Mesendoderm (in vitro differentiated cells): ENCODE measurements around the gene ATP8A2.

Experiments used
- DNase-seq: peaks from one replicate; pipeline ENCODE4 v3.0.0; 2013
- H2AK5ac ChIP-seq: 2 replicates; pipeline ENCODE4 v1.6.1; 2013; ENCODE audit warnings: low read length, inconsistent platforms
- H2BK120ac ChIP-seq: 2 replicates; pipeline ENCODE4 v1.6.1; 2013; ENCODE audit warnings: low read depth, mild to moderate bottlenecking, low read length, moderate library complexity, mixed read lengths
- H2BK15ac ChIP-seq: replicated peaks from 2 replicates; pipeline ENCODE4 v1.6.1; 2013; ENCODE audit warnings: low read depth, mild to moderate bottlenecking, moderate library complexity
- H2BK5ac ChIP-seq: 2 replicates; pipeline ENCODE4 v1.6.1; 2013; ENCODE audit warnings: low read length, inconsistent platforms
- H3K18ac ChIP-seq: 2 replicates; pipeline ENCODE4 v1.6.1; 2013; ENCODE audit warnings: mild to moderate bottlenecking, low read length, mixed read lengths
- H3K23ac ChIP-seq: one replicate; pipeline ENCODE4 v1.6.1; 2013; ENCODE audit warnings: low read length
- H3K27ac ChIP-seq: 2 replicates; pipeline ENCODE4 v1.5.1; 2013; ENCODE audit warnings: low read depth, mild to moderate bottlenecking, inconsistent platforms, low read length, moderate library complexity
- H3K27me3 ChIP-seq: 2 replicates; pipeline ENCODE4 v1.6.1; 2013; ENCODE audit warnings: low read length, control low read depth, mild to moderate bottlenecking, inconsistent platforms; ENCODE audit not compliant: insufficient read depth, poor library complexity
- H3K36me3 ChIP-seq: 2 replicates; pipeline ENCODE4 v1.6.1; 2013; ENCODE audit warnings: low read length, inconsistent platforms; ENCODE audit not compliant: control insufficient read depth, insufficient read depth
- H3K4ac ChIP-seq: one replicate; pipeline ENCODE4 v1.6.1; 2013; ENCODE audit warnings: low read depth, mild to moderate bottlenecking, low read length, moderate library complexity
- H3K4me1 ChIP-seq: 2 replicates; pipeline ENCODE4 v1.6.1; 2013; ENCODE audit warnings: low read depth, low read length, inconsistent platforms; ENCODE audit not compliant: control insufficient read depth
- H3K4me2 ChIP-seq: 2 replicates; pipeline ENCODE4 v1.6.1; 2013; ENCODE audit warnings: low read length
- H3K4me3 ChIP-seq: 2 replicates; pipeline ENCODE4 v1.5.1; 2013; ENCODE audit warnings: mild to moderate bottlenecking, low read length
- H3K56ac ChIP-seq: one replicate; pipeline ENCODE4 v1.6.1; 2013; ENCODE audit warnings: low read length
- H3K79me1 ChIP-seq: 2 replicates; pipeline ENCODE4 v1.6.1; 2013; ENCODE audit warnings: low read length, inconsistent platforms
- H3K79me2 ChIP-seq: 2 replicates; pipeline ENCODE4 v1.6.1; 2013; ENCODE audit warnings: mild to moderate bottlenecking, low read length; ENCODE audit not compliant: control insufficient read depth, insufficient read depth
- H3K9ac ChIP-seq: 2 replicates; pipeline ENCODE4 v1.6.1; 2013; ENCODE audit warnings: low read length, inconsistent platforms
- H4K5ac ChIP-seq: one replicate; pipeline ENCODE4 v1.6.1; 2013; ENCODE audit warnings: low read length
- H4K8ac ChIP-seq: one replicate; pipeline ENCODE4 v1.6.1; 2013; ENCODE audit warnings: low read depth, mild to moderate bottlenecking, control low read depth, low read length, moderate library complexity
- WGBS: extraction: QIAGEN DNeasy Blood & Tissue Kit; methylation state at CpG from one replicate; pipeline ENCODE4 v1.1.7; 2013; ENCODE audit warnings: low lambda C conversion rate, missing lambda C conversion rate; ENCODE audit not compliant: insufficient coverage; ENCODE audit errors: extremely low coverage; 5-methylcytosine and 5-hydroxymethylcytosine counted together

The ATP8A2 gene

GRCh38 chr13:25719666-25720065 is 347.9 kb downstream of the ATP8A2 start:
- no peak overlapping the region for H4K5ac ChIP-seq

GRCh38 chr13:25722893-25723292 is 351.1 kb downstream of the ATP8A2 start:
- Histone ChIP-seq H3K9ac (no peak overlapping the region), H4K5ac (no peak overlapping the region), H3K56ac (no peak overlapping the region), H2BK120ac (no peak overlapping the region), H4K8ac (no peak overlapping the region), H3K23ac (no peak overlapping the region), H3K79me1 (no peaks in the 10 kb centered on the region), H2AK5ac (no peak overlapping the region), H3K4ac (no peak overlapping the region), H3K4me2 (no peak overlapping the region), H3K27ac (no peak overlapping the region), H3K79me2 (no peaks in the 10 kb centered on the region), H3K4me3 (no peak overlapping the region), H2BK5ac (no peak overlapping the region), H2BK15ac (no peak overlapping the region), H3K18ac (no peak overlapping the region), H3K27me3 (no peaks in the 10 kb centered on the region), H3K4me1 (no peaks in the 10 kb centered on the region), H3K36me3 (no peaks in the 10 kb centered on the region)
- DNase-seq: no peak
- no CpG with 5 or more reads among the region's 1 CpG for WGBS

More at GRCh38 chr13:25719666-25720065, 347.9 kb downstream of the ATP8A2 start:
- H4K8ac ChIP-seq: no peak overlapping the region
- no peaks in the 10 kb centered on the region for H3K79me2 ChIP-seq
- H3K56ac ChIP-seq: no peak overlapping the region
- no peak overlapping the region for H3K4me2 ChIP-seq
- no peak overlapping the region for H2AK5ac ChIP-seq
- H3K18ac ChIP-seq: no peak overlapping the region
- no peak overlapping the region for H3K4ac ChIP-seq
- H3K79me1 ChIP-seq: no peaks in the 10 kb centered on the region
- no peak overlapping the region for H3K27ac ChIP-seq
- WGBS: no CpG with 5 or more reads among the region's 2 CpGs
- H3K9ac ChIP-seq: no peak overlapping the region
- H3K27me3 ChIP-seq: no peaks in the 10 kb centered on the region
- H3K4me1 ChIP-seq: no peaks in the 10 kb centered on the region
- H3K23ac ChIP-seq: no peak overlapping the region
- no peak overlapping the region for H2BK120ac ChIP-seq
- no peak for DNase-seq
- no peaks in the 10 kb centered on the region for H3K36me3 ChIP-seq
- H3K4me3 ChIP-seq: no peak overlapping the region
- H2BK5ac ChIP-seq: no peak overlapping the region
- no peak overlapping the region for H2BK15ac ChIP-seq

- Histone ChIP-seq H4K5ac (no peak overlapping the region), H3K23ac (no peak overlapping the region), H3K18ac (no peak overlapping the region), H3K79me1 (no peaks in the 10 kb centered on the region), H3K4me1 (no peaks in the 10 kb centered on the region), H2BK15ac (no peak overlapping the region), H2AK5ac (no peak overlapping the region), H3K27me3 (no peaks in the 10 kb centered on the region), H3K4me3 (no peak overlapping the region), H3K4me2 (no peak overlapping the region), H3K36me3 (no peaks in the 10 kb centered on the region), H3K4ac (no peak overlapping the region), H4K8ac (no peak overlapping the region), H3K56ac (no peak overlapping the region), H3K79me2 (no peaks in the 10 kb centered on the region), H3K9ac (no peak overlapping the region), H2BK5ac (no peak overlapping the region), H3K27ac (no peak overlapping the region), H2BK120ac (no peak overlapping the region)
- WGBS: no CpG with 5 or more reads among the region's 3 CpGs
- peak; percentile 16 for DNase-seq
These were observed 353.3 kb downstream of the ATP8A2 start for GRCh38 chr13:25725104-25725503.

- WGBS: no CpG with 5 or more reads among the region's 6 CpGs
- no peak overlapping the region for H3K4ac ChIP-seq
- no peaks in the 10 kb centered on the region for H3K27me3 ChIP-seq
These were observed 355.5 kb downstream of the ATP8A2 start for GRCh38 chr13:25727250-25727649.

GRCh38 chr13:25727810-25728209 is 356.0 kb downstream of the ATP8A2 start:
- no CpG with 5 or more reads among the region's 8 CpGs for WGBS

More at GRCh38 chr13:25727250-25727649, 355.5 kb downstream of the ATP8A2 start:
- no peak for DNase-seq
- Histone ChIP-seq H3K18ac (no peak overlapping the region), H2AK5ac (no peak overlapping the region), H3K36me3 (no peaks in the 10 kb centered on the region), H3K27ac (no peak overlapping the region), H4K5ac (no peak overlapping the region), H2BK120ac (no peak overlapping the region), H3K79me2 (no peaks in the 10 kb centered on the region), H3K9ac (no peak overlapping the region), H3K4me2 (no peak overlapping the region), H3K4me1 (no peaks in the 10 kb centered on the region), H3K56ac (no peak overlapping the region), H3K79me1 (no peaks in the 10 kb centered on the region), H2BK15ac (no peak overlapping the region), H4K8ac (no peak overlapping the region), H3K4me3 (no peak overlapping the region), H3K23ac (no peak overlapping the region), H2BK5ac (no peak overlapping the region)

GRCh38 chr13:25729201-25729600 is 357.4 kb downstream of the ATP8A2 start:
- Histone ChIP-seq H3K4me3 (no peak overlapping the region), H3K79me2 (no peaks in the 10 kb centered on the region), H3K79me1 (no peaks in the 10 kb centered on the region), H3K4me1 (peaks cover 5% of the 10 kb centered on the region), H4K5ac (no peak overlapping the region), H2BK15ac (no peak overlapping the region), H3K18ac (no peak overlapping the region), H4K8ac (no peak overlapping the region), H3K4ac (no peak overlapping the region), H2BK5ac (no peak overlapping the region), H3K9ac (no peak overlapping the region), H2AK5ac (no peak overlapping the region), H2BK120ac (no peak overlapping the region), H3K4me2 (no peak overlapping the region), H3K23ac (no peak overlapping the region), H3K27ac (no peak overlapping the region), H3K36me3 (no peaks in the 10 kb centered on the region), H3K56ac (no peak overlapping the region), H3K27me3 (no peaks in the 10 kb centered on the region)
- no peak for DNase-seq
- WGBS: no CpG with 5 or more reads among the region's 7 CpGs

More at GRCh38 chr13:25727810-25728209, 356.0 kb downstream of the ATP8A2 start:
- no peak overlapping the region for H3K4ac ChIP-seq
- no peaks in the 10 kb centered on the region for H3K27me3 ChIP-seq
- H3K23ac ChIP-seq: no peak overlapping the region
- no peak overlapping the region for H4K8ac ChIP-seq
- H3K79me2 ChIP-seq: no peaks in the 10 kb centered on the region
- H2BK120ac ChIP-seq: no peak overlapping the region
- no peak overlapping the region for H3K4me2 ChIP-seq
- H3K56ac ChIP-seq: no peak overlapping the region
- no peak overlapping the region for H3K27ac ChIP-seq
- H2BK5ac ChIP-seq: no peak overlapping the region
- H4K5ac ChIP-seq: no peak overlapping the region
- H3K4me3 ChIP-seq: no peak overlapping the region
- H3K79me1 ChIP-seq: no peaks in the 10 kb centered on the region
- H2AK5ac ChIP-seq: no peak overlapping the region
- no peak overlapping the region for H2BK15ac ChIP-seq
- no peaks in the 10 kb centered on the region for H3K36me3 ChIP-seq
- H3K4me1 ChIP-seq: no peaks in the 10 kb centered on the region
- H3K9ac ChIP-seq: no peak overlapping the region
- no peak for DNase-seq
- H3K18ac ChIP-seq: no peak overlapping the region
